ENCODE measurements around the gene DYNLL2. TPM values are rescaled to one million over a fixed set of nuclear protein-coding genes. Genes with fewer than 3 reads are reported as not detected.

Gene DYNLL2
- total and polyA plus RNA-seq, 9 of the 15 experiments (the other 6 are each of a cell fraction or from before 2014, with no cell fraction given): 1.8 to 24.5 (median 13.0) TPM

- CTCF ChIA-PET (ENCODE audit: low intra/inter-chr PET ratio): interaction anchor here (0.5 kb wide), 1 partner anchor 42 kb away, joined by 4 read pairs; no protein-coding TSS in a partner anchor
Observed at GRCh38 chr17:58096892-58097291, 13.7 kb downstream of the DYNLL2 start.

More at GRCh38 chr17:58096892-58097291, 13.7 kb downstream of the DYNLL2 start:
- H3K4me1 ChIP-seq (replicated peaks in 1 of 2; ENCODE audit: control insufficient read depth in 2 of 2, insufficient read depth in 2 of 2, low read length in 2 of 2): no peaks in the 10 kb centered on the region
- H4K20me1 ChIP-seq (replicated peaks; ENCODE audit: control insufficient read depth, insufficient read depth, low read length): no peaks in the 10 kb centered on the region; the same call in 1 of the 2 replicates
- BruUV-seq (replicated peaks): no TSS peak
- H3K9ac ChIP-seq (ENCODE audit: insufficient read depth in 1 of 2, low read depth in 2 of 2, low read length in 2 of 2): no peak overlapping the region
- no peak for FAIRE-seq
- POLR2A ChIA-PET: interaction anchor here (1.0 to 1.6 kb wide), 2 partner anchors 13 to 90 kb away, joined by 4 read pairs; partner anchors contain the start of genes DYNLL2 and SRSF1
- no peaks in the 10 kb centered on the region; a peak in 1 of 5 replicates for H3K27me3 ChIP-seq (ENCODE audit: control insufficient read depth in 2 of 2, insufficient read depth in 2 of 2, low read length in 2 of 2)
- peaks cover 23% of the 10 kb centered on the region for H3K36me3 ChIP-seq (ENCODE audit: control insufficient read depth, insufficient read depth, low read length)
- intact Hi-C loops (cut with micrococcal nuclease) (no loop called here), in situ Hi-C loops (cut with MboI) (loop anchor here (5.0 kb wide), 1 partner anchor 90 kb away; the partner anchor contains the start of gene SRSF1)
- 73% methylated on average over 4 of the region's 4 CpGs for WGBS (ENCODE audit: insufficient coverage, low coverage, missing lambda C conversion rate)
- no peaks in the 10 kb centered on the region for H3K79me2 ChIP-seq (ENCODE audit: control insufficient read depth, insufficient read depth, low read length)
- no peak overlapping the region for H3K4me2 ChIP-seq (ENCODE audit: insufficient read depth, low read length)
- no peak overlapping the region for H2AFZ ChIP-seq (ENCODE audit: low read depth, low read length)
- no peak overlapping the region for H3K4me3 ChIP-seq
- no peak for DNase-seq (ENCODE audit: extremely low read depth in 1 of 4, low spot score in 3 of 4)
- H3K9me3 ChIP-seq (replicated peaks; ENCODE audit: control insufficient read depth, insufficient read depth, low read depth, low read length): no peaks in the 10 kb centered on the region
- no peak overlapping the region for H3K27ac ChIP-seq (ENCODE audit: extremely low read depth, low read depth, low read length)
- TF ChIP-seq TRIM28 (IDR thresholded peaks at IDR 0.05): no peak
- no peak for TF ChIP-seq TAF15 (IDR thresholded peaks at IDR 0.05; ENCODE audit: low read depth, low read length)
- peak in 2 of 3 experiments; percentile 14 to 20; a peak in 2 of 6 replicates for TF ChIP-seq CTCF (IDR thresholded peaks at IDR 0.05 in 2 of 3, conservative IDR thresholded peaks at IDR 0.05 in 1 of 3; ENCODE audit: insufficient read depth in 2 of 3, low read depth in 1 of 3, low read length in 3 of 3)
- 0 out of 2 replicates have a peak, but pooled peaks have one; percentile 10 for TF ChIP-seq ZNF445 (CRISPR knock-in tag; IDR thresholded peaks at IDR 0.05; ENCODE audit: low read depth)
- ATAC-seq: no peak
- H3K9me1 ChIP-seq (ENCODE audit: control insufficient read depth, insufficient read depth, low read length): no peaks in the 10 kb centered on the region
